Adrenal gland (tissue), 5 donors: Measurements from ENCODE around the gene LRRTM4.

Experiments used
- CTCF ChIP-seq, 6 experiments: fragments of 450-650 bp in 4 of 6; fragments of 200-600 bp in 2 of 6; sonication (generic) in 1 of 6; IDR thresholded peaks; 1 replicate in 5 of 6; 2 replicates in 1 of 6; pipeline versions ENCODE4 v1.5.1 to v1.8.0; 2016 to 2021; ENCODE audit warnings: antibody characterized with exemption in 6 of 6, mild to moderate bottlenecking in 2 of 6, moderate library complexity in 1 of 6
- POLR2A ChIP-seq, 2 donors: fragments of 450-650 bp; IDR thresholded peaks; one replicate each; pipeline ENCODE4 v1.6.1; 2017; ENCODE audit warnings: antibody characterized with exemption in 2 of 2, mild to moderate bottlenecking in 2 of 2, moderate library complexity in 1 of 2
- donor health status: DM: no; HTN: no; CAD: no.

- TF ChIP-seq POLR2A (IDR thresholded peaks at IDR 0.05) (no peak), CTCF (IDR thresholded peaks at IDR 0.05) (no peak)
These were observed 762.4 kb downstream of the LRRTM4 start for GRCh38 chr2:76759634-76760366.
